NCI-H2107 treated with DMSO at 0.1 percent for 48 hours (cell line): ENCODE measurements around the gene YTHDF2.
"Not testable (repeated sequence)": the region's sequence is repeated elsewhere in the genome, so short reads cannot be mapped to it uniquely, and the experiment has no call there.

Experiments
- DNase-seq: peaks from one replicate; lab custom pipeline; 2025; ENCODE audit not compliant: unreplicated experiment; lab: John Stamatoyannopoulos, UW

YTHDF2 gene

GRCh38 chr1:28736450-28737306 is at the start of gene YTHDF2:
Gene YTHDF2 (plus strand): TSS chr1:28736940. CDS start chr1:28737121, 181 bp downstream.
- DNase-seq: peak; percentile 92

DNA sequence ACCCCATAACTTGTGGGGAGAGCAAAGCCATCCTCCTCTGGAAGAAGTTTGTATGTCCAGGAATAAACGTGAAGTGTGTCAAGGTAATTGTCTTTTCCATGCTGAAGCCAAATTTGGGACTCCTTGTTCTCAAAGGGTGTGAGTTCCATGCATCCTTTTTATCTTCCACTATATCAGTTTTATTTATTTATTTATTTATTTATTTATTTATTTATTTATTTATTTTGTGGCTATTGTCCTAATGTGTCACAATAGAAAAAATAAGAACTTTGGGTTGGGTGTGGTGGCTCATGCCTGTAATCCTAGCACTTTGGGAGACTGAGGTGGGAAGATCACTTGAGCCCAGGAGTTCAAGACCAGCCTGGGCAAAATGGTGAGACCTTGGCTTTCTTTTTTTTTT is 45.1 kb upstream of the YTHDF2 start:
- DNase-seq: not testable (repeated sequence)

DNA sequence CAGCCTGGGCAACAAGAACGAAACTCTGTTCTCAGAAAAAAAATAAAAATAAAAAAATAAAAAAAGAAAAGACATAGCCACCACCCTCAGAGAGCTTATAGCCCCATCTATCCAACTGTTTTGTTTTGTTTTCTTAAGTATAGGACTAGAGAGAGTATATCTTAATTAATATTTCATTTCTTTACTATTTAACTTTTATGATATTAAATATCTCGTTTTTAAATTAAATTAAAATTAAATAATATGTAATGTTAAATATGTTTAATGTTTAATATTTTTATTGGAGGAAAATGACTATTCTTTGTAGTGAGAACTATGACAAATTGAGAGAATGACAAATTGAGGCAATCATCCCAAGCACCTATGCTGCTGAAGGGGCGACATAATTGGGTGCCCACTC is 33.1 kb upstream of the YTHDF2 start:
- DNase-seq: no peak

DNA sequence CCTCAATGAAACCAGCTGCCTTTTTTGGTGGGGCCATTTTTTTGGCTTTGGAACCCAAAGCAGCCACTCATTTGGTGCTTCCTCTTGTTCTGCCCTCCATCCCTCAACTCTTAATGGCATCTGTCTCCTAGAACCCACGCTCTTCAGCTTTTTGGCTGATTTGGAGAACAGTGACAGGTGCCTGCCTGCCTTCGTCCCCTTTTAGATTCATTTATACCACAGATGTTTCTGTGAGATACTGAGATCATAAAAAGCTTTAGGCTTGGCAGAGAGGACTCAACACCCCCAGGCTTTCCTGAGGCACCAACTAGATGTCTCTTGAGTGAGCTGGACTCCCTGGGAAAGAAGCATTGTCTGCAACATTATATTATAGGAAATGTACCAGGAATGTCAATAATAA is 20.4 kb upstream of the YTHDF2 start:
- no peak for DNase-seq

DNA sequence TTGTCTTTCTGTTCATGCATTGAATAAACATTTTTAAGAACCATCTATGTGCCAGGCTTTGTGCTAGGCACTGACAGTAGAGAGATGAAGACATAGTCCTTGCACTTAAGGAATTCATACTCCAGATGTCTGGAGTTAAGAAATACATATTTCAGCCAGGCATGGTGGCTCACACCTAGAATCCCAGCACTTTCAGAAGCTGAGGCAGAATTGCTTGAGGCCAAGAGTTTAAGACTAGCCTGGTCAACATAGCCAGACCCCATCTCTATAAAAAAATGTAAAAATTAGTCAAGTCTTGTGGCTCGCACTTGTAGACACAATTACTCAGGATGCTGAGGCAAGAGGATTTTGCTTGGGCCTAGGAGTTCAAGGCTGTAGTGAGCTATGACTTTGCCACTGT is 18.6 kb upstream of the YTHDF2 start:
- no peak for DNase-seq

GRCh38 chr1:28718586-28719331 is 18.0 kb upstream of the YTHDF2 start:
- DNase-seq: no peak

GRCh38 chr1:28719332-28719619 is 17.5 kb upstream of the YTHDF2 start:
- no peak for DNase-seq

GRCh38 chr1:28720376-28720775 is 16.4 kb upstream of the YTHDF2 start:
- DNase-seq: no peak

DNA sequence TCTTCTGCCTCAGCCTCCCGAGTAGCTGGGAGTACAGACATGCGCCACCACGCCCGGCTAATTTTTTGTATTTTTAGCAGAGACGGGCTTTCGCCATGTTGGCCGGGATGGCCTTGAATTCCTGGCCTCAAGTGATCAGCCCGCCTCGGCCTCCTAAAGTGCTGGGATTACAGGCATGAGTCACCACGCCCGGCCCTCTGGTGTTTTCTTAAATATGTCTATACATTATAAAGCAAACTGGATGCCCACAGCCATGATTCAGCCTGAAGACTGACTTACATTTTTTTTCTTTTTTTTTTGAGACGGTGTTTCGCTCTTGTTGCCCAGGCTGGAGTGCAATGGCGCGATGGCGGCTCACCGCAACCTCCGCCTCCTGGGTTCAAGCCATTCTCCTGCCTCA is 14.8 kb upstream of the YTHDF2 start:
- DNase-seq: not testable (repeated sequence)

- not testable (repeated sequence) for DNase-seq
Observed at GRCh38 chr1:28725365-28725764, 11.4 kb upstream of the YTHDF2 start.

DNA sequence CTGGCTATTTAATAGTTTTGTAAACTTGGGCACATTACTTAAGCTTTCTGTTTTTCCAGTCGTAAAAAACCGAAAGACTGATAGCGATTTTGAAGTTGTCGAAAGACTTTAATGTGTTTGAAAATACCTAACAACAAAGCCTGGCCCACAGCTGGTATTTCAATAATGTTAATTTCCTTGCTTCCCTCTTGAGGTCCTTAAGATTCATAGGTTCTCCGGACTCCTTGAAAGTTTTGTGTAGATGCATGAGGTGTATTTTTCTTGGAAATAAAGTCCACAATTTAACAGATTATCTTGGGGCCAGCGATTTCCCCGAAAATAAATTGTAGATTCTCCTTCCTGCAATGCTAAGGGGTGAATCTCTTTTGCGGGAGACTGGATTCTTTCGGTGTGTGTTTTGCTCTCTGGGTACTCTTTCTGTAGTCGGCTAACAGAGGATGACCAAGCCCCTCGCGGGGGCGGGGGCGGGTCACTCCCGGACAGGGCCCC is 735 bp upstream of the YTHDF2 start:
- no peak for DNase-seq

DNA sequence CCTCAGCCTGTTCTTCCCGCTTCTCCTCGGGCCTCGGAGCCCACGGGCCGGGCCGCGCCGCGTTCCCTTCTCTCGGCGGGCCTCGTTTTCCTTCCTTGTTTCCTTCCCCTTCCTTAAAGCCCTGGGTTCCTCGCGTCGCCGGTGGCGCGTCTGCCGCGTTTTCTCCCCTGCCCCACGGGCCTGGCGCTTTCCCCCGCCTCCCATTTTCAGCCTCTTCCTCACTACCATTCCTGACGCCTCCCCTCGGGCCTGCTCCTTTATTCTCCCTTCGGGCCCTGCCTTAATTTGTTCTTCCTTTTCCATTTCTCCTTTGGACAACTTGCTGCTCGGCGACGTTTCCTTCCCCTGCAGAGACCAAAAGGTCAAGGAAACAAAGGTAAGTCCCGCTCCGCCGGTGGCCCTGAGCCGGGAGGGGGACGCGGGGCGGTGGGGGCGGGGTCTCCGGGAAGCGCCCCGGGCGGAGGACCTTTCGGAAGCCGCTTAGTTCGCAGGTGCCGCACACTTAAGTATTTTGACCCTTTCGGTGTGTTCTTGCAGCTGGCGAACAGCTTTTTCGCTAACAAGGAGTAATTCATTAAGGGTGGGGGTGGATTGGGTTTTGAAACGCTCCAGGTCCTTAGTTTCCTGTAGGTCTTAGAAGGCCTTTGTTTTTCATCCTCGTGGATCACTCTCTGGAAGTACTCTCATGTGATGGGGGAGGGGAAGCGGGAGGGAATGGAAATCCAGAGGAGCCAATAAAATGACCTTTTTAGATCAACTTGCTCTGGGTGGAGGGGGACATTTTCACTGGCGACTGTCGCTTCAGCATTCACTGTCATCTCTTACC is 780 bp downstream of the YTHDF2 start:
- DNase-seq: peak; percentile 73

DNA sequence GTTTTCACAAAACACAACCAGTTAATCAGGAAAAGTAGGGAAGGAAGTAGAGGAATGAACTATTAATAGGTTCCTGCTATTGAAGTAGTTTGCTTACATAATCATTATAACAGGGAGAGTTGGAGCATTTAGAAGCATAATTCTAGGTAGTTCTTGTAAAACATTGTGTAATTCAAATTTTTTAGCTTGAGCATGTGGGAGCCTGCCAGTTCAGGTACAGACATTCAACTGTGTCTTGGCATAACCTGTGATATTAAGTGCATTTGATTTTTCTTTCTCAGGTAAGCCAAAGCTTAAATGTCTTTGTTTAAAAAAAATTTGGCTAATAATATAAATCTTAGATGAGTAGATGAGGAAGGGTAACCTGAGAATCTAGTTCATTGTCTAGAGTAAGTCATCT is 3.4 kb downstream of the YTHDF2 start:
- no peak for DNase-seq

- DNase-seq: no peak
Observed at GRCh38 chr1:28744184-28744583, 7.4 kb downstream of the YTHDF2 start.

GRCh38 chr1:28745653-28746173 is 9.0 kb downstream of the YTHDF2 start:
- DNase-seq: no peak

- DNase-seq: no peak
Observed at GRCh38 chr1:28750330-28750729, 13.6 kb downstream of the YTHDF2 start.

DNA sequence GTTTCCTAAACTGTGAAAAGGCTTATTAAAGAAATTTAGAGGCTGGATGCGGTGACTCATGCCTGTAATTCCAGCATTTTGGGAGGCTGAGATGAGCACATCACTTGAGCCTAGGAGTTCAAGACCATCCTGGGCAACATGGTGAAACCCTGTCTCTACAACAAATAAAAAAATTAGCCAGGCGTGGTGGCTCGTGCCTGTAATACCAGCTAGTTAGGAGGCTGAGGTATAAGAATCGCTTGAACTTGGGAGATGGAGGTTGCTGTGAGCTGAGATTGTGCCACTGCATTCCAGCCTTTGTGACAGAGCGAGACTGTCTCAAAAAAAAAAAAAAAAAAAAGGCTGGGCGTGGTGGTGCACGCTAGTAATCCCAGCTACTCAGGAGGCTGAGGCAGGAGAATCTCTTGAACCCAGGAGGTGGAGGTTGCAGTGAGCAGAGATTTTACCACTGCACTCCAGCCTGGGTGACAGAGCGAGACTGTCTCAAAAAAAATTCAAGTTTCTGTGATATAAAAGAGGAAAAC is 14.1 kb downstream of the YTHDF2 start:
- not testable (repeated sequence) for DNase-seq

- DNase-seq: no peak
Observed at GRCh38 chr1:28751315-28752060, 14.7 kb downstream of the YTHDF2 start.

- no peak for DNase-seq
Observed at GRCh38 chr1:28755701-28756100, 19.0 kb downstream of the YTHDF2 start.

DNA sequence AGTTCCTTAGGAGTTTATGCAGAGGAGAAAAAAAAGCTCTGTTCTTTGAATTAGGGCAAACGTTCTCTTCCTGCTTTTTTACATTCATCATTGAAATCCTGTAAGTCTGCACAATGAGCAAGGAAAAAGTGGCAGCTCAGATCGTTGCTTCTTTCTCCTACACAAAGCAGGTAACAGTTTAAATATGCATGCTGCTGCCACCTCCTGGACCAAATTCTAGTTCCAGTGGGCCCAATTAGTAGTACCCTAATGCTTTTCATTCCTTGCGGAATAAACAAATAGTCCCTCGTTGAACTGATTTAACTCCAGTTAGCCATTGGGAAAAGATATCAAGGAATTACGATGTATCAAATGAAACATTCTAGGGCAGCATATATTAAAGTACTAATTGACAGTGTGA is 20.1 kb downstream of the YTHDF2 start:
- no peak for DNase-seq
